SK-N-SH (cell line): Measurements from ENCODE around the gene HIF3A.

ENCODE experiments used
- EZH2phosphoT487 ChIP-seq: fragments of 200-600 bp; sonication (generic); IDR thresholded peaks from 2 replicates; pipeline ENCODE4 v1.6.1; 2017; ENCODE audit warnings: low read depth, mixed run types, mild to moderate bottlenecking, antibody characterized with exemption, moderate library complexity, borderline replicate concordance
- TF ChIP-seq, protein P1 (sequence below): IDR thresholded peaks from 2 replicates; pipeline ENCODE4 v1.4.0; 2012; ENCODE audit warnings: low read depth, borderline replicate concordance

DNA sequence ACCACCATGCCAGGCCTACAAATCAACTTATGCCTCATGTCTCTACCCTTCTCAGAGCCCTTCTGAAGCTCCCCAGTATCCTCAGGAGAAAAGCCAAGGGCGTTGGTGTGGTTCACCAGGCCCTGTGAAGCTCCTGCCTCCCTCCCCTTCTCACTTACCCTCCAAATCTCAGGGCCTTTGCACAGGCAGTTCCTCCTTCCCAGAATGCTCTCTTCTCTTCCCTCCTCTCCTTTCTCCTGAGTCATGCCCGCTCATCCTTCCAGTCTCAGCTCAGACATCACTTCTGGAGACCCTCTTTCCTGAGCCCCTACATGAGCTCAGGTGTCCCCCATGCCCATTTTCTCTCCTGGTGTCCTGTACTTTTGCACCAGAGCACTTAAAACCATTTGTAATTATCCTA is 20.5 kb downstream of the HIF3A start:
- TF ChIP-seq EZH2phosphoT487, result no peak
- TF ChIP-seq, protein P1, sequence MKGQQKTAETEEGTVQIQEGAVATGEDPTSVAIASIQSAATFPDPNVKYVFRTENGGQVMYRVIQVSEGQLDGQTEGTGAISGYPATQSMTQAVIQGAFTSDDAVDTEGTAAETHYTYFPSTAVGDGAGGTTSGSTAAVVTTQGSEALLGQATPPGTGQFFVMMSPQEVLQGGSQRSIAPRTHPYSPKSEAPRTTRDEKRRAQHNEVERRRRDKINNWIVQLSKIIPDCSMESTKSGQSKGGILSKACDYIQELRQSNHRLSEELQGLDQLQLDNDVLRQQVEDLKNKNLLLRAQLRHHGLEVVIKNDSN, result no peak
